Suppressor macrophage (primary cell): ENCODE measurements around the gene SETD1B.
"Not testable (repeated sequence)": the region's sequence is repeated elsewhere in the genome, so short reads cannot be mapped to it uniquely, and the experiment has no call there.

ENCODE experiments used
- DNase-seq, 4 experiments: peaks; one replicate each; pipeline ENCODE4 v3.0.0-alpha.2; 2020 to 2022

The SETD1B gene

GRCh38 chr12:121858662-121859572 is 55.1 kb downstream of the SETD1B start, which contains the start of gene HPD:
Gene HPD, minus strand, starts transcription at chr12:121858859. Its CDS starts 36 bp downstream, at chr12:121858823.
- DNase-seq = no peak

GRCh38 chr12:121860257-121860656 is 56.4 kb downstream of the SETD1B start:
- DNase-seq = no peak

- DNase-seq = not testable (repeated sequence)
These were observed 56.9 kb downstream of the SETD1B start for GRCh38 chr12:121860699-121861098.

- DNase-seq = no peak
These were observed 57.9 kb downstream of the SETD1B start for GRCh38 chr12:121861636-121862254.

- DNase-seq = no peak
These were observed 62.5 kb downstream of the SETD1B start for GRCh38 chr12:121866331-121866730.

GRCh38 chr12:121869229-121869628 is 65.4 kb downstream of the SETD1B start:
- DNase-seq = not testable (repeated sequence)

GRCh38 chr12:121871467-121871866 is 67.7 kb downstream of the SETD1B start:
- no peak for DNase-seq

GRCh38 chr12:121872546-121873215 is 68.9 kb downstream of the SETD1B start:
- DNase-seq = no peak

GRCh38 chr12:121873216-121873569 is 69.4 kb downstream of the SETD1B start:
- peak in 3 of 4 experiments; percentile 22 to 41 (median 36) for DNase-seq

- peak; percentile 42 to 79 (median 62) for DNase-seq
These were observed 70.3 kb downstream of the SETD1B start for GRCh38 chr12:121874071-121874470.

- no peak for DNase-seq
These were observed 71.8 kb downstream of the SETD1B start for GRCh38 chr12:121875582-121875981.

GRCh38 chr12:121876080-121876447 is 72.3 kb downstream of the SETD1B start:
- not testable (repeated sequence) for DNase-seq
